ENCODE results near the gene DUSP1. TPM values are rescaled to one million over a fixed set of nuclear protein-coding genes. Genes with fewer than 3 reads are reported as not detected.

DUSP1 gene
- total and polyA plus RNA-seq, 3 donors from 2014 or later = 86.2 to 172 (median 159) TPM

DNA sequence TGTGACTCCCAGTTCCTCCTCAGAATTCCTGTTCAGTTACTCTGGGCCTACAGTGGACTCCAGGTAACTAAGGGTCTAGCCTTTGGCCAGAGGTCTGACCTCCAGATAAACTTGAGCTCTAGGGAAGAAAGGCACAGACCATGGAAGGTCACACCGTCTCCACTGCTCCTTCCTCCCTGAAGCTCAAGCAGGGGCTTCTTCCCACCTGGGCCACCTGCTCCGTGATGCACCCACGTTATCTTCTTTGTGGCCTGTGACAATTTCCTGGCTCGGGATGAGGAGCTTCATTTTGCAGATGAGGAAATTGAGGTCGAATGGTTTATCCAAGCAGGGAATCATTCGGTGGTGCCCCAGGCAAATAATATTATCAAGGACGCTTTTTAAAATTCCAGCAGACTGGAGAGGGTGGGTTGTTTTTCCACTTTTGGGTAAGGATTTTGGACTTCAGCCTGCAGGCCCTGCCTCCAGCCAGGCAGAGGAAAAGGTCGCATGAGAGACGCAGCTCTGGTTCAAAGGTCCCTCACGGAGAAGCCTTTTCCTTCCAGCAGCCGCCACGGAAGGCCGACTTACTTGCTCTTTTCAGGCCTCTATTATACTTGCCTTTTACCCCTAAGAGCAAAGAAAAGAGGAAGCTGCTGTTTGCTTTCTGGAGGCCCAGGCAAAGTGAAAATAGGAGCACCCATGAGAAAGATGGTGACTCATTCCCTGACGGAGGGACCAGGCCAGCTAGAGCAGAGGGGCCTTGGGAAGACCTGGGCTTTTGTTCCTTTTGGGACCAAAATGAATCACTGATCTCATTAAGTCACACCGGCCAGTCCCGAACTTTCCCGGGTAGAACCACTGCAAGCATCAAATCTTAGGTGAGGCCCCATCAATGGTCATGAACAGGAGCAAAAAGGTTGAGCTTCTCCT, 22.8 kb upstream of the DUSP1 start:
- Histone ChIP-seq H3K9me3 (no peaks in the 10 kb centered on the region), H3K36me3 (ENCODE audit: low read depth, missing control alignments) (no peaks in the 10 kb centered on the region), H3K27me3 (no peaks in the 10 kb centered on the region), H3K4me1 (peaks cover 24% of the 10 kb centered on the region), H3K4me3 (no peak overlapping the region), H3K27ac (peak overlapping the region; percentile 68 to 78)
- TF ChIP-seq, protein P1, sequence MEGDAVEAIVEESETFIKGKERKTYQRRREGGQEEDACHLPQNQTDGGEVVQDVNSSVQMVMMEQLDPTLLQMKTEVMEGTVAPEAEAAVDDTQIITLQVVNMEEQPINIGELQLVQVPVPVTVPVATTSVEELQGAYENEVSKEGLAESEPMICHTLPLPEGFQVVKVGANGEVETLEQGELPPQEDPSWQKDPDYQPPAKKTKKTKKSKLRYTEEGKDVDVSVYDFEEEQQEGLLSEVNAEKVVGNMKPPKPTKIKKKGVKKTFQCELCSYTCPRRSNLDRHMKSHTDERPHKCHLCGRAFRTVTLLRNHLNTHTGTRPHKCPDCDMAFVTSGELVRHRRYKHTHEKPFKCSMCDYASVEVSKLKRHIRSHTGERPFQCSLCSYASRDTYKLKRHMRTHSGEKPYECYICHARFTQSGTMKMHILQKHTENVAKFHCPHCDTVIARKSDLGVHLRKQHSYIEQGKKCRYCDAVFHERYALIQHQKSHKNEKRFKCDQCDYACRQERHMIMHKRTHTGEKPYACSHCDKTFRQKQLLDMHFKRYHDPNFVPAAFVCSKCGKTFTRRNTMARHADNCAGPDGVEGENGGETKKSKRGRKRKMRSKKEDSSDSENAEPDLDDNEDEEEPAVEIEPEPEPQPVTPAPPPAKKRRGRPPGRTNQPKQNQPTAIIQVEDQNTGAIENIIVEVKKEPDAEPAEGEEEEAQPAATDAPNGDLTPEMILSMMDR (IDR thresholded peaks at IDR 0.05) = no peak
- no peak for TF ChIP-seq POLR2A (IDR thresholded peaks at IDR 0.05)
- intact Hi-C loops (cut with DNase I; ENCODE audit: low total_unique reads) = loop anchor here (10.0 kb wide), 1 partner anchor 81 kb away; no protein-coding TSS in a partner anchor
- DNase-seq = no peak
- 77 to 79% methylated on average over 17 of the region's 17 CpGs for WGBS, 2 donors

DNA sequence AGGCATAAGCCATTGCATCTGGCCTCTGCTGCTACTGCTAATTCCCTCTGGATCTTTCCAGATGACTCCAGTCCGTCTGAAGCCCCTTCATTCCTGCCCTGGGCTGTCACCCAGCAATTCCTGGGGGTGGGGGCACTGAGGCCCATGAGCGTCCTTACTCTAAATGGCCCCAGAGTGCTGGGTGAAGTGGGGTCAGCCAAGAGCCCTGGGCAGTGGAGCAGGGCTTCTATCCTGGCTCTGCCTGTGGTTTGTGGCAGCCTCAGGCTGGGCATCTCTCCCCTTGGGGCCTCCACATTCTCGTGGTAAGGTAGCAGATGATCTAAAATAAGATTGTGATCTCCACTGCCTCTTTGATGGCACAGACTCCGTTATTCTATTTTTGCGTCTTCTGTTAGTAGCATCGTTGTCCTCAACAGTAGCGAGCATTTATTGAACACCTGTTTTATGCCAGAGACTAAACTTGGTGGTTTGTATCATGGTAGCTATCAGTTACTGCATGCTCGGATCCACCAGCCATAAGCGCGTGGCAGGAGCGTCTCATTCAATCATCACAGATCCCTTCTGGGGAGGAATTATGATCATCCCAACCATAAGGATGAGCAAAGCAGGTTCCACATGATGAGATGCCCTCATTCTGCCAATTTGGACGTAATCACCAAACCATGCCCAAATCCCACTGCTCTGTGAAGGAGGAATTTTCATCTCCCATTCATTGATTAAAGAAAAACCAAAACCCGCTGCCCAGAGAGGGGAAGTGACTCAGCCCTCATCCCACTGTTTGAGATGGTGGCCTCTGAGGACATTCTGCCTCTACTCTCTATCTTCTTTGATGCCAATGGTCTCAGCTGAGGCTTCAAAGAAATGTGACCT, 21.9 kb upstream of the DUSP1 start:
- H3K4me1 ChIP-seq = peaks cover 27% of the 10 kb centered on the region
- DNase-seq = no peak
- intact Hi-C loops (cut with DNase I; ENCODE audit: low total_unique reads) = loop anchor here (10.0 kb wide), 1 partner anchor 82 kb away; no protein-coding TSS in a partner anchor
- peak overlapping the region in 1 of 2 donors; percentile 78 for H3K27ac ChIP-seq
- H3K36me3 ChIP-seq (ENCODE audit: low read depth, missing control alignments) = no peaks in the 10 kb centered on the region
- TF ChIP-seq, protein P1 (IDR thresholded peaks at IDR 0.05) = no peak
- TF ChIP-seq POLR2A (IDR thresholded peaks at IDR 0.05) = no peak
- H3K4me3 ChIP-seq = no peak overlapping the region
- 85 to 94% methylated on average over 13 of the region's 13 CpGs for WGBS, 2 donors
- H3K27me3 ChIP-seq = no peaks in the 10 kb centered on the region
- H3K9me3 ChIP-seq = no peaks in the 10 kb centered on the region

DNA sequence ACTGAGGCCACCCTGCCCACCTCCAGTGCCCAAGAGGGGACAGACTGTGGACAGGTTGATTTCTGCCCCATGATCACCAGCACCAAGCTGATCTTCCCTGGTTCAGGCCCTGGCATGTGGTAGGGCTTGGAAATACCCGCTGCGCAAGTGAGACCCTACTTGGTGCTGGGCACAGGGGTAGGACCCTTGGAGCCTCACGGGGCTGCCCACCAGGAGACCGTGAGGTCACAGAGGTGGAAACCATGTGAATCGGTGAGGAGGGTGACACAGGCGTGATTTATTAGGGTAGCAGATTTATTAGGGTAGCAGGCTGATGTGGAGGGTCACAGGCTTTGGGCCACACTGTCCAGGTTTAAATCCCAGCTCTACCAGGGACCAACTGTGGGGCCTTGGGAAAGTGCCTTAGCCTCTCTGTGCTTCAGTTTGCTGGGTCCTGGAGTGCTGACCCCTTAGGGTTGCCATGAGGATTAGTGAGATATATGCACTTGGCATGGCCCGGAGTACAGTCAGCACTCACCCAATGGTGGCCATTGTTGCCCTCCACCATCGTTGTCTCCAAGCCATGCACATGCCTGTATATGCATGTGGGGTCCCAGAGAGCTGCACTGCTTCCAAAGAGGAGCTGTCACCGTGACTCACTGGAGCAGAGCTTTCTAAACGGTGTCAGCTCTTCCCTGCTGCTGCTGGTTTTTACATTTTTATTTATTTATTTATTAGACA, 20.9 kb upstream of the DUSP1 start:
- no peaks in the 10 kb centered on the region for H3K27me3 ChIP-seq
- H3K27ac ChIP-seq = no peak overlapping the region
- TF ChIP-seq POLR2A (IDR thresholded peaks at IDR 0.05) = no peak
- TF ChIP-seq, protein P1 (IDR thresholded peaks at IDR 0.05) = no peak
- H3K36me3 ChIP-seq (ENCODE audit: low read depth, missing control alignments) = no peaks in the 10 kb centered on the region
- H3K4me3 ChIP-seq = no peak overlapping the region
- peaks cover 25% of the 10 kb centered on the region for H3K4me1 ChIP-seq
- H3K9me3 ChIP-seq = no peaks in the 10 kb centered on the region
- 92 to 96% methylated on average over 8 to 10 of the region's 10 CpGs for WGBS, 2 donors
- intact Hi-C loops (cut with DNase I; ENCODE audit: low total_unique reads) = loop anchor here (10.0 kb wide), 1 partner anchor 83 kb away; no protein-coding TSS in a partner anchor
- no peak for DNase-seq

DNA sequence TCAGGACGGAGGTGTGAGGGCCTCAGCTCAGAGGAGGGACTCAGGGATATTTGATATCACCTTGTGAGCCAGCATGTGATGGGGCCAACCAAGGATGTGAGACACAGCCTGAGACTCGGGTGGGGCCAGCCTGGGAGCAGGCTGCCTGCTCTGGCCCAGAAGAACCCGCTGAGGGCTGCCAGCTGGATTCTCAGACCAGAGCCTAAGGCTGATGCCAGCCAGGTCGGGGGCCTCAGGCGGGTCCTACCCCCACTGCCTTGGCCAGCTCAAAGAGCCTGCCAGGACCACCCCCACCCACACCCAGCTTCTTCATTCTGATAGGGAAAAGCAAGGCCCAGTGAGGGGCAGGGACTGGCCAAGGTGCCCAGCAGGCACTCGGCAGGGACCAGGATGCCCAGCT, 20.3 kb upstream of the DUSP1 start:
- WGBS, 2 donors = 84% methylated on average over 2 to 4 of the region's 6 CpGs
- H3K9me3 ChIP-seq = no peaks in the 10 kb centered on the region
- no peak overlapping the region for H3K27ac ChIP-seq
- no peaks in the 10 kb centered on the region for H3K36me3 ChIP-seq (ENCODE audit: low read depth, missing control alignments)
- intact Hi-C loops (cut with DNase I; ENCODE audit: low total_unique reads) = loop anchor here (10.0 kb wide), 1 partner anchor 84 kb away; no protein-coding TSS in a partner anchor
- no peaks in the 10 kb centered on the region for H3K27me3 ChIP-seq
- no peak for TF ChIP-seq POLR2A (IDR thresholded peaks at IDR 0.05)
- TF ChIP-seq, protein P1 (IDR thresholded peaks at IDR 0.05) = no peak
- H3K4me1 ChIP-seq = peaks cover 25% of the 10 kb centered on the region
- DNase-seq = no peak
- no peak overlapping the region for H3K4me3 ChIP-seq

All from testis (tissue), 3 donors.